GM21367 (cell line): ENCODE results near the gene TM4SF1.
"Not testable (repeated sequence)": the region's sequence is repeated elsewhere in the genome, so short reads cannot be mapped to it uniquely, and the experiment has no call there.

Experiments used
- ATAC-seq: cut with Tn5 transposase; IDR thresholded peaks from one replicate; pipeline ENCODE4 v1.9.1; 2021; ENCODE audit not compliant: unreplicated experiment

Gene TM4SF1

DNA sequence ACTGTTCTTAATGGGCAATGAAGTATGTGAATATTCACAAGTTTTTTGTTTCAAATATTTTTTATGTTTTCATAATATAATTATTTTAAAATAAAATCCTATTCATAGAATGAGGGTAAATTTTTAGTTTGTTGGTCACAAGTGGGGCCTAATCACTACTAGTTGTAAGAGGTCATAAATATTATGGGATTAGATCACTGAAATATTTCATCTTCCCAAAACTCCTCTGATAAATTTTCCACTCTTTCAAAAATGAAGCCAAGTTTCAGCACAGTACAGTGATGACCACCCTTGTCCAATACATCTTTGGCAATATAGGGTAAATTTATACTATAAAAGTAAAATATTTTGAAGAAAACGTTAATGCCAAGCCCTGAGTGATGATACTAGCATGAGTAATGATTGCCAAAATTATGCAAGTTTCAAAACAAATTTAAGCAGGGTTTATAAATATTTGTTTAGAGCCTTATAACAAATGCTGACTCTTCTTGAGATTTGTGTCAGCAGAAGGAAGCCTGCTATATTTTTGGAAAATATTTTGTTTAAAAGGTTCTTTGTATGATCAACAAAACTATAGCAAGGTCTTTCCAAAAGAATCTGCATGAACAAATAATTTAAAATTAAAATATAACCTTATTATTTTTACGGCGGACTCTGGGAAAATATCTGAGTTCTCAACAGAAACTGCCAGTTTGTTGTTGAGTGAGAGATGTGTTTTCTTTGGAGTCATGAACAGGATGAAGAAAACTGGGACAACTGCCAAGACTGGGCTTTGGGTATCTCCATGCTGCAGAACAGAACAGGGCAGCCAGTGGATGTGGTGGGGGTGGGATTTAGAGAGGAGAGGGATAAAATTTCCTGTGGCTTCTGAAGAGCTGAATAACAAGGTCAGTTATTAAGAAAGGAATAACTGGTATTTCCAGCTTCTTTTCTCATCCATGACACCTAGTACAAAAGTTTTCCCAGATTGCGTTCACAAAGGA, 17.9 kb upstream of the TM4SF1 start:
- no peak for ATAC-seq

- peak; percentile 82 for ATAC-seq
These were observed 16.1 kb upstream of the TM4SF1 start for GRCh38 chr3:149393345-149394160.

GRCh38 chr3:149391960-149392359, 14.5 kb upstream of the TM4SF1 start:
- no peak for ATAC-seq

GRCh38 chr3:149390772-149391212, 13.3 kb upstream of the TM4SF1 start:
- ATAC-seq: no peak

GRCh38 chr3:149390294-149390693, 12.8 kb upstream of the TM4SF1 start:
- ATAC-seq: no peak

DNA sequence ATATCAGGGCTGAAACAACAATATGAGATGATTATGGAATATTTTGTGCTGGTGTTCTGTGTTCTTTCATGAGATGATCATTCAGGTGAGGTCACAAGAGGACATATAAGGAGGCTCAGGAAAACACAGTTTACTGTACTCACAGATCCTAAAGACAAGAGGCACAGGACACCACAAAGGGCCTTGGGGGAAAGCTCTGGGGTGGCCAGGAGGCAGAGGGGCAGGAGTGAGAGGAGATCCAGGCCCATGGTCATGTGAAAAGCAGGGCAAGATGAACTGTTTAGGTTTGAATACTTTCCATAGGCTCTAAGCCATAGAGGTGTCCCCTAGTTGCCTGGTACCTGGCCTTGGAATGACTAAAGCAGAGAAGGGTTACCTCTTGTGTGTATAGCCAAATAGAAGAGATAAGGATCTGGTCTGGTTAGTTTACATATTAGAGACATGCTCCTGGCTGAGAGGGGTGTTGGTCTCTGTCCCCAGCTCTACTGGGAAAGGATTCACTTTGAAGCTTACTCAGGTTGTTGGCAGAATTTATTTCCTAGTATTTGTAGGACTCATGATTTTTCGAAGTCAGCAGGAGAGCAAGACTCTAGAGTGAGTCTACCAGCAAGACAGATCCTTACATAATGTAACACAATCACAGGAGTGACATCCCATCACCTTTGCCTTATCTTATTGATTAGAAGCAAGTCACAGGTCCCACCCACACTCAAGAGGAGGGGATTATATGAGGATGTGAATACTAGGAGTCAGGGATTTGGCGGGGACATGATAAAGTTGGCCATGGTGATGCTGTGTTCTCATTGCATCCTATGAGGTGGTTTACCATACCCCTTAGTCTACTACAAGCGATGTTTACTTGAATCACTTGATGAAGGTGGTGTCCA, 11.3 kb upstream of the TM4SF1 start:
- ATAC-seq: no peak

- ATAC-seq: no peak
These were observed 10.6 kb upstream of the TM4SF1 start for GRCh38 chr3:149388001-149388440.

DNA sequence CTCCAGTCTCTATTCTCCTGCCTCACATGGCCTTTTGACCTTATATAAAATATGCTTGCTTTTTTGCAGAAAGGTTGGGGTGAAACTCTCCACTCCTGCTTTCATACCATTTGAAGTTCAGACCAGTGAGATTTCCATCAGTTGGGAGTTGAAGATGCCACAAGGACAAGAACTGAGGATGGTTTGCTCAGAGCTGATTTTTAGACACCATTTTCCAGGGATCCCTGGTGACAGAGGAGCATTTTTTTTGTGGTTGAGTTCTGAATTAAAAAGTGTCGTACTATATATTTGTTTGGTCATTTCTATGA, 8.8 kb upstream of the TM4SF1 start:
- no peak for ATAC-seq

GRCh38 chr3:149385617-149386298, 8.3 kb upstream of the TM4SF1 start:
- ATAC-seq: no peak

DNA sequence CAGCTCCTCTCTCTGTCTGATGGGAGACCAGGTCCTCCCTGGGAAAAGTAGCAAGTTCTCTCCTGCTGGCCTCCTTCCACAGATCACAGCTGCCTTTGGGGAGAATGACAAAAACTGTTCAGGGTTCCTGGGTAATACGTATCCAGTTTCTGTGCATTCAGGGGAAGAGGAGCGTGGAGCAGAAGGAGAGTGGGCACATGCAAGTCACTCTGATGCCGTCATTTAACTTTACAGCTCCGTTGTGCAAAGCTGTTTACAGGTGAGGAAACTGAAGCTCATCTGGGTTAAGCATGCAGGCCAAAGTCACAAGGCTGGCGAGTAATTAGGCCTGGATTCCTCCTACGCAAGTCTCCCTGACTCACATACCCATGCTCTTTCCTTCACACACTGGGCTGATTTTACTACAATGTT, 7.5 kb upstream of the TM4SF1 start:
- no peak for ATAC-seq

DNA sequence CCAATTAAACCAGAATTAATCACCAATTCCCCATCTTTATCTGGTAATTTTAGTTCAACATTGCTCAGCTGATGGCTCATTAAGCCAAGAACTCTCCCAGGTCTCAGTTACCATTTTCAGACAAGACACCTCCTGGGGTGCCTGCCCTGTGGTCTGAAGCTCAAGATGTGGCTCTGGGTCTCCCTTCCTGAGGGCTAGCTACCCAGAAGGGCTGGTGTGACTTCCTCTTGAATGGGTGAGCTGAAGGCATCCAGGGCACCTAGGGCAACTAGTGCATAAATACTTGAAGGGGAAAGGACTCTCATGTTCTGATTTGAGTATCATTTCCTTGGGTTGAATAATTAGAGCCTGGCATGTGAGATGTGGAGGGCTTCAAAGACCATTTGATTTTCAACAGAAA, 6.7 kb upstream of the TM4SF1 start:
- no peak for ATAC-seq

- no peak for ATAC-seq
These were observed 6.3 kb upstream of the TM4SF1 start for GRCh38 chr3:149383703-149384102.

DNA sequence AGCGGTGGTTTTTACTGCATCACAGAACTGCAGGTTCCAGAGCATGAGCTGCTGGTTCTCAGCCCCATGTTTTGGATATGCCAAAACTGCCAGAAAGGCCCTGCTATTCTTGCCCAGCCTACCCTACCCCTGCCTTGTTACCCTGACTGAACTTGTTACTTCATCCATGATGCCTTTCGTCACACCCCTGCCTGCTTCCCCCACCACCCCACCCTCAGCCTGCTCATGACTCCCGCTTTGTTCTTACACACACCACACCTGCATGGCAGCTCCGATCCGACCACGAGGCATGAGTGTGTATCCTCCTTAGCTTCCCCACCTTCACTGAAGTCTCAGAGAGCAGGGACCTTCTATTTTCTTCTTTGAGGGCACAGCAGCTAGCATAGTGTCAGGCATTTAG, 5.1 kb upstream of the TM4SF1 start:
- no peak for ATAC-seq

- no peak for ATAC-seq
These were observed 4.6 kb upstream of the TM4SF1 start for GRCh38 chr3:149382101-149382467.

DNA sequence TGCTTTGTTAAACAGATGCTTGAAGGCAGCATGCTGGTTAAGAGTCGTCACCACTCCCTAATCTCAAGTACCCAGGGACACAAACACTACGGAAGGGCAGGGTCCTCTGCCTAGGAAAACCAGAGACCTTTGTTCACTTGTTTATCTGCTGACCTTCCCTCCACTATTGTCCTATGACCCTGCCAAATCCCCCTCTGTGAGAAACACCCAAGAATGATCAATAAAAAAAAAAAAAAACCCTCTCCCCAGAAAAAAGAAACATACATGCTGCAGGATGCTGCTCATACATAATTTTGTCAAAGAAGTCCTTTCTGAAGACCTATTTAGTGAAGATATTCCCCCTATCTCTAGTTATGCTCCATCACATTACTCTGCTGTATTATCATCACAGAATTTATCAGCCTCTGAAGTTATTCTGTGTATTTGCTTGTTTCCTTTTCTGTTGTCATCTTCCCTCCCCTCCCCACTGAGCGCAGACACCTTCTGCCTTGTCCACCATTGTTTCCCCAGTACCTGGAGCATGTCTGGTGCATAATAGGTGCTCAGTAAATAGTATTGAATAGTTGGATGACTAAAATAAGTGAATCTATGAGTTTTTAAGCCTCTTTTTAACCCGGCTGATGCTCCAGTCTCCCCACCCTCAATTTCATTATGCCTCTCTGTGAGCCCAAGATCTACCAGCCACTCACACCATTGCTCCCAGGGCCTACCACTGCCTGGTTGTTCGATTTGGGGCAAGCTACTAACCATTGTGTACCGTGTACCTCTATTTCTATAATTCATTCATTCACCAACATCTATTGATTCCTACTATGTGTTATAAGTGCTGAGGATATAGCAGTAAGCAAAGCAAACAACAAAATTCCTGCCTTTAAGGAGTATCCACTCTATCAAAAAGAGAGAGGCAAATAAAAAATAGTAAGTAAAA, 4.0 kb upstream of the TM4SF1 start:
- no peak for ATAC-seq

- not testable (repeated sequence) for ATAC-seq
These were observed 2.8 kb upstream of the TM4SF1 start for GRCh38 chr3:149380220-149380619.

DNA sequence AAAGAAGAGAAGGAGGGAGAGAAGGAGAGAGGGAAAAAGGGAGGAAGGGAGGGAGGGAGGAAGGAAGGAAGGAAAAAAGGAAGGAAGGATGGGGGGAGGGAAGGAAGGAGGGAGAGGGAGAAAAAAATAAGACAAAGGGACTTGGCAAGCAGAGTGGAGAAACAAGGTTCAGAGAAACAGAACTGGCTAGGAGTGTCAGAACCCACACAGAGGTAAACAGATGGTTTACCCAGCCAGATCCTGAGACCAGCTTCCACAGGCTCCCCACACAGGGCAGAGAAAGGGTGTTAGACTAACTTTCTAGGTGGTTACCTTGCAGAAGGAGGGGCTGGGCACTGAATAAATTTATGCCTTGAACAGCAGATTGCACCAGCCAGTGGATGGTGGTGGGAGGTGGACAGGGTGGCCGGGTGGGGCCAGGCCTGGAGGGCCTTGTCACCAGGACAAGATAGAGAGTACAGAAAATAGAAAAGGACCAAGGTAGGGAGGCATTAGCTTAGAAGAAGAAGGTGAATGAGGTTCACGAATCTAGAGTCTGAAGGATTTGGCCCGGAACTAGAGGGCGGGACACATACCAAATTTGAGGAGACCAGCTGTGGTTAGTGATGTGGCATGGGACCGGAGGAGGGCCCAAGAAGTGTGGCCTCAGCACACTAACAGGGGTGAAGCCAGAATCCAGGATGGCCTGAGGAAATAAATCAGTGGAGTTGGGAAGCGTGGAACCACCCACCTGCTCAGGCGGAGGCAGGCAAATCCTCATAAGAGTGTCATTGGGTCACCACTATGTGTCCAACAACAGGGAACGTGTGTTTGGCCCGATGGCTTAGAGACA, 1.2 kb upstream of the TM4SF1 start:
- no peak for ATAC-seq

DNA sequence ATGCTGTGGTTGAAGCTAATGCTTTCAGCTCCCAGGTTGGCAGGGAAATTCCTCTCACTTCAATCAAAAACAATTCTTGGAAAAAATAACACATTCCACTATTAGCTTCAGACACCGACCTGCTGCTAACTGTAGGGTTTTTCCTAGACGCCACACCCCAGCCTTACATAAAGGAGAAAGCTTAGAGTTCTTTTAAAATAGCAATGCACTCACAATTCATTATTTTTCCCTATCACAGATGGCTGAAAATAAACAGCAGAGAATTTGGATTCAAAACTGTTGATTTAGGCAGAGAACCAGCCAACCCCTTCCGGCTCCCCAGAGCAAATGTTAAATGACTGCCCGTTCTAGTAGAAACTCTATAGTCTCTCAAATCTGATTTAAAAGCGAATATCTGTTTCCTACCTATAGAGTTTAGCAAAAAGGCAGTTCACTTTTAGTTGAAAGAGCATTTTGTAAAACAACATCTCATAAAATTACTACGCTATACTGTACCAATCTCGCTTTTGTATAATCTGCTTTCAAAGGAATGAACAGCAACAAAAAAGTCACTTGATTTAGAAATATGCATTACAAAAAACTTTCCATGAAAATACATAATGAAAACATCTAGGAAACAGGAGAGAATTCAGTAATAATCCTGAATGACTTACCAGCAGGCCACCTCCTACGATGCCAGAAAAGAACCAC, 586 bp downstream of the TM4SF1 start:
- no peak for ATAC-seq
